Measurements from ENCODE around the gene CDKN2A. TPM values are rescaled to one million over a fixed set of nuclear protein-coding genes. Genes with fewer than 3 reads are reported as not detected.

CDKN2A gene
- total and polyA plus RNA-seq, 9 of the 15 experiments (the other 6 are each of a cell fraction or from before 2014, with no cell fraction given) = not detected

- intact Hi-C loops (cut with micrococcal nuclease) (no loop called here), in situ Hi-C loops (cut with MboI) (no loop called here)
- ATAC-seq (no peak), DNase-seq (ENCODE audit: extremely low read depth in 1 of 4, low spot score in 3 of 4) (no peak), FAIRE-seq (no peak)
- Histone ChIP-seq H3K27me3 (ENCODE audit: control insufficient read depth in 2 of 2, insufficient read depth in 2 of 2, low read length in 2 of 2) (no peaks in the 10 kb centered on the region), H3K4me1 (replicated peaks in 1 of 2; ENCODE audit: control insufficient read depth in 2 of 2, insufficient read depth in 2 of 2, low read length in 2 of 2) (no peaks in the 10 kb centered on the region), H3K79me2 (ENCODE audit: control insufficient read depth, insufficient read depth, low read length) (no peaks in the 10 kb centered on the region), H3K27ac (ENCODE audit: extremely low read depth, low read depth, low read length) (no peak overlapping the region), H3K9me3 (replicated peaks; ENCODE audit: control insufficient read depth, insufficient read depth, low read depth, low read length) (no peaks in the 10 kb centered on the region), H3K4me3 (no peak overlapping the region), H3K9ac (ENCODE audit: insufficient read depth in 1 of 2, low read depth in 2 of 2, low read length in 2 of 2) (no peak overlapping the region), H3K36me3 (ENCODE audit: control insufficient read depth, insufficient read depth, low read length) (no peaks in the 10 kb centered on the region), H2AFZ (ENCODE audit: low read depth, low read length) (no peak overlapping the region), H3K4me2 (ENCODE audit: insufficient read depth, low read length) (no peak overlapping the region), H3K9me1 (ENCODE audit: control insufficient read depth, insufficient read depth, low read length) (no peaks in the 10 kb centered on the region), H4K20me1 (replicated peaks; ENCODE audit: control insufficient read depth, insufficient read depth, low read length) (no peaks in the 10 kb centered on the region)
- TF ChIP-seq HOXB6 (CRISPR knock-in tag; IDR thresholded peaks at IDR 0.05; ENCODE audit: borderline replicate concordance) (no peak), PYGO2 (tag; IDR thresholded peaks at IDR 0.05) (no peak), PCBP2 (IDR thresholded peaks at IDR 0.05; ENCODE audit: low read depth, low read length, poor library complexity, severe bottlenecking) (no peak), ZNF699 (CRISPR knock-in tag; IDR thresholded peaks at IDR 0.05; ENCODE audit: insufficient replicate concordance) (no peak), FOXO4 (CRISPR knock-in tag; IDR thresholded peaks at IDR 0.05) (no peak), TRIM25 (IDR thresholded peaks at IDR 0.05; ENCODE audit: borderline replicate concordance) (no peak), ZSCAN29 (IDR thresholded peaks at IDR 0.05) (no peak), CBFA2T2 (conservative IDR thresholded peaks at IDR 0.05) (no peak), ELF1 (tag; IDR thresholded peaks at IDR 0.05) (no peak), BRD9 (IDR thresholded peaks at IDR 0.05; ENCODE audit: low read depth, partially characterized antibody) (no peak), ZNF277 (CRISPR knock-in tag; IDR thresholded peaks at IDR 0.05; ENCODE audit: borderline replicate concordance) (no peak), BRF2 (IDR thresholded peaks at IDR 0.05; ENCODE audit: borderline replicate concordance, insufficient read depth, insufficient read length) (no peak), TSC22D4 (tag; IDR thresholded peaks at IDR 0.05) (no peak), ZNF121 (CRISPR knock-in tag; conservative IDR thresholded peaks at IDR 0.05) (no peak), CREB1 (IDR thresholded peaks at IDR 0.05) (no peak), CREB1 (CRISPR knock-in tag; IDR thresholded peaks at IDR 0.05) (no peak)
- WGBS (ENCODE audit: insufficient coverage, low coverage, missing lambda C conversion rate) = no CpG with 5 or more reads among the region's 4 CpGs
- no TSS peak for BruUV-seq (replicated peaks)
- ChIA-PET CTCF (ENCODE audit: low intra/inter-chr PET ratio) (no interaction called here), POLR2A (no interaction called here)
Observed at GRCh38 chr9:22036866-22037626, 42.9 kb upstream of the CDKN2A start.

All from K562 (cell line).